SK-N-MC (cell line): ENCODE data around the gene FAM20C.

Experiments used
- EZH2 ChIP-seq: fragments of 200-600 bp; sonication (generic); IDR thresholded peaks from one replicate; pipeline ENCODE4 v1.6.1; 2017; ENCODE audit warnings: antibody characterized with exemption
- FOXP2 ChIP-seq: optimal IDR thresholded peaks from 2 replicates; pipeline ENCODE3; 2011; ENCODE audit warnings: mild to moderate bottlenecking, moderate library complexity; ENCODE audit not compliant: insufficient read depth; ENCODE audit errors: extremely low read length, control extremely low read depth
- POLR2AphosphoS5 ChIP-seq: IDR thresholded peaks from 2 replicates; pipeline ENCODE4 v1.6.1; 2012; ENCODE audit warnings: mild to moderate bottlenecking, low read depth, low read length, borderline replicate concordance

GRCh38 chr7:196778-197321 lies 4.5 kb downstream of the FAM20C start:
- no peak for TF ChIP-seq POLR2AphosphoS5
- no peak for TF ChIP-seq EZH2
- no peak for TF ChIP-seq FOXP2
